HG02943 (cell line): ENCODE data around the gene RHOBTB1.

ENCODE experiments used
- ATAC-seq: cut with Tn5 transposase; IDR thresholded peaks from one replicate; pipeline ENCODE4 v1.9.1; 2021; ENCODE audit warnings: mild to moderate bottlenecking, low read depth, moderate library complexity; ENCODE audit not compliant: unreplicated experiment

RHOBTB1 gene

GRCh38 chr10:60827791-60828488 lies 116.0 kb downstream of the RHOBTB1 start:
- ATAC-seq: no peak

- no peak for ATAC-seq
Observed at GRCh38 chr10:60825520-60825919, 118.5 kb downstream of the RHOBTB1 start.

- no peak for ATAC-seq
Observed at GRCh38 chr10:60823324-60823723, 120.7 kb downstream of the RHOBTB1 start.

GRCh38 chr10:60822809-60823208 lies 121.2 kb downstream of the RHOBTB1 start:
- ATAC-seq: no peak

GRCh38 chr10:60821656-60822055 lies 122.3 kb downstream of the RHOBTB1 start:
- no peak for ATAC-seq

GRCh38 chr10:60820093-60820754 lies 123.8 kb downstream of the RHOBTB1 start:
- ATAC-seq: no peak
